Subcutaneous adipose tissue (tissue), 4 donors: Measurements from ENCODE around the gene CAMTA1. TPM values are rescaled to one million over a fixed set of nuclear protein-coding genes. Genes with fewer than 3 reads are reported as not detected.

Experiments
- total RNA-seq, 4 donors: library from RNA; depleted of rRNA; stranded (reverse); fragments of >200 nt; gene quantifications; one replicate each; pipeline ENCODE4 v1.1.0, GENCODE V29; 2016
- TF ChIP-seq, protein P1 (sequence below): fragments of 450-650 bp; IDR thresholded peaks from one replicate; pipeline ENCODE4 v1.5.1; 2016; ENCODE audit warnings: low read depth, mild to moderate bottlenecking, control low read depth, antibody characterized with exemption, moderate library complexity

CAMTA1 gene
- total RNA-seq, 4 donors from 2014 or later: 58.6 to 82.5 (median 78.0) TPM

DNA sequence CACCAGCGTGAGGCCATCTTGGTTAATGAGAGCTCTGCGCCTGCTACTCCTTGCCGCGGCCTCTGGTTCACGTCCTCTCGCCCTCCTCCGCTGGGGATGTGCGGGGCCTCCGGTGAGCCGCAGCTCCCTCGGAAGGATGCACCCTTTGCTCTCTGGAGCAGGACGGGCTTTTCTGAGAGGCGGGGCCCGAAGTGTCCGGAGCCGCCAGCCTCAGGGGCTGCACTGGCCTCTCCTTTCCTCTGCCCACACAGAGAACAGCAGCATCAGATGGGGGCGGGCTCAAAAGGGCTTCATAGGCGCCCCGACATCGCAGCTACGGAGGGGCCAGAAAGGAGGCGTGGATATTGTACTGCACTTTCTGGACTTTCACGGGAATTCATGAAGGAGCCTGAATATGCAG, 284.7 kb downstream of the CAMTA1 start:
- TF ChIP-seq, protein P1, sequence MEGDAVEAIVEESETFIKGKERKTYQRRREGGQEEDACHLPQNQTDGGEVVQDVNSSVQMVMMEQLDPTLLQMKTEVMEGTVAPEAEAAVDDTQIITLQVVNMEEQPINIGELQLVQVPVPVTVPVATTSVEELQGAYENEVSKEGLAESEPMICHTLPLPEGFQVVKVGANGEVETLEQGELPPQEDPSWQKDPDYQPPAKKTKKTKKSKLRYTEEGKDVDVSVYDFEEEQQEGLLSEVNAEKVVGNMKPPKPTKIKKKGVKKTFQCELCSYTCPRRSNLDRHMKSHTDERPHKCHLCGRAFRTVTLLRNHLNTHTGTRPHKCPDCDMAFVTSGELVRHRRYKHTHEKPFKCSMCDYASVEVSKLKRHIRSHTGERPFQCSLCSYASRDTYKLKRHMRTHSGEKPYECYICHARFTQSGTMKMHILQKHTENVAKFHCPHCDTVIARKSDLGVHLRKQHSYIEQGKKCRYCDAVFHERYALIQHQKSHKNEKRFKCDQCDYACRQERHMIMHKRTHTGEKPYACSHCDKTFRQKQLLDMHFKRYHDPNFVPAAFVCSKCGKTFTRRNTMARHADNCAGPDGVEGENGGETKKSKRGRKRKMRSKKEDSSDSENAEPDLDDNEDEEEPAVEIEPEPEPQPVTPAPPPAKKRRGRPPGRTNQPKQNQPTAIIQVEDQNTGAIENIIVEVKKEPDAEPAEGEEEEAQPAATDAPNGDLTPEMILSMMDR: no peak

DNA sequence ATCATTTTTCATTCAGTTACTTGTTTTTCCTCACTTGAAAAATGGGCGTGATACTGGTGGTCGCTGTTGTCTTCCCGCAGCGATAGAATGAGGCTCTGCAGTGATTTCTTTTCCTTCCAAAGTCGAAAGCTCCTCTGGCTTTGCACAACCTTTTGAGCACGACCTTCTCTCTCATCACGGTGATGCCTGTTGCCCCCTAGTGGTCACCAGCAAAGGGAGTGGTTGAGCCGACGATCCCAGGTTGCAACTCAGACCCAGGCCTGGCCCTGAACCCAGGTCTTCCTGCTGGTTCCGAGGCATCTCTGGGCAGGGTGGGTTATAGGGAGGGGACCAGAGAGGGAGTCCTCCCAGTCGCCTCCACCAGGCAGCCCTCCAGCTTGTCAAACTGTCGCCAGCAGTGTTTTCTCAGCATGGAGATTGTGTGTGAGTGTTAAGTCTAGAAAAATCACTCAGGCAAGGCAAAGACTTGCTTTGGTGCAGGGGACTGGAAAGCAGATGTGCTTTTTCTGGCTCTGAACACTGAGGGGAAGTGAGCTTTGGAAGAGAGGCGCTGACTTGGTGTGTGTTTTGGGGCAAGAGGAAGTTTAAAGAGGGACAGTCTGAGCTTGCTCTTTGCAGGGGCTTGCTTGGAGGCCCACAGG, 285.3 kb downstream of the CAMTA1 start:
- TF ChIP-seq, protein P1: no peak

DNA sequence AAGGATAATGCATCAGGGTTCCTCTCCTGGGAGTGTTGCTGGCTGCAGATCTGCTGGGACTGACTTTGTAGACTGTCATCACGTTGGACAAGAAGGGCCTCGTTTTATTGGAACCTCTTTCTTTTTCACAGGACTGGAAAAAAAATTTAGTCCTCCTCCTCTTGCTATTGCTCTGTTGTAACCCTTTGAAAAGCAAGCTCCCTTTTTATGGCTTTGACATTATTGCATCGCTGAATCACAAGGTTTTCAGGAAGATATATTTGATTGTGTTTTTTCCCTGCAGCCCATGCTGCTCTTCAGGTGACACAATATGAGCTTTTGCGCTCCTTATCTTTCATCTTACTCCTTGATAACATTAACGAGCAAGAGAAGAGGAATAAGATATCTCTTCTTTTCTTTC, 290.9 kb downstream of the CAMTA1 start:
- TF ChIP-seq, protein P1: no peak

DNA sequence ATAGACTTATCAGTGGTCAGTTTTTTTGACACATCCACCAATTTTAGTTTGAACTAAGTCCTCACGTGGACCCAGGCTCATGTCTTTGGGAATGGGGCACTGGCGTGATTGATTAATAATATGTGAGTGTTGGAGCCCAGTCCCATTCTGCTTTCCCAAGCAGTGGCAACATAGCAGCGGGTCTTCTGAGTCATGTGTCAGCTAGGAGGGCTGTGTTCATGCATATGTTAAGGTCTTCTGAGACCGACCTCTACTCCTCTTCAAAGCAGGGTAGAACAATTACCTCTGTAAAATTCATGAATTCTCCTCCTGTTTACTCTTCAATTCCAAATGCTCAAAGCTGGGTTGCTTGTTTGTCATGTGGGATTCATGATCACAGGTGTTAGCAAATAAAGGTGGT, 291.3 kb downstream of the CAMTA1 start:
- TF ChIP-seq, protein P1: no peak

DNA sequence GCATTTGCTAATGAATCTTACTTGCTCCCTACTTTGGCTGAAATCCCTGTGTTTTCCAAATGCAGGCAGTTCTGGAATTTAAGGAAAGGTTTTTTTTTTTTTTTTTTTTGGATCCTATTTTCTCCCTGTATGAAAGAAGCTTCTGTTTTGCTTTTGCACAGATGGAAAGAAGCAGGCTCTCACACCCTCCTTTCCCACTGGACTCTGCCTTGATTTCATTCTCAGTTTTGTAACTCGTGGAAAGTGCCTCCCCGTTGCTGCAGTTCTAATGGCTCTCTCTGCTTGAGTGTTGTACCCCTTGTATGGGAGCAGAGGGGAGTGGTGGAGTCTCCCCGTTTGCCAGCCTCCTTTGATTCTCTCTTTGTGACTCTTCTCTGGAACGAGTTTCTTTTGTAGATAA, 291.9 kb downstream of the CAMTA1 start:
- TF ChIP-seq, protein P1: no peak

DNA sequence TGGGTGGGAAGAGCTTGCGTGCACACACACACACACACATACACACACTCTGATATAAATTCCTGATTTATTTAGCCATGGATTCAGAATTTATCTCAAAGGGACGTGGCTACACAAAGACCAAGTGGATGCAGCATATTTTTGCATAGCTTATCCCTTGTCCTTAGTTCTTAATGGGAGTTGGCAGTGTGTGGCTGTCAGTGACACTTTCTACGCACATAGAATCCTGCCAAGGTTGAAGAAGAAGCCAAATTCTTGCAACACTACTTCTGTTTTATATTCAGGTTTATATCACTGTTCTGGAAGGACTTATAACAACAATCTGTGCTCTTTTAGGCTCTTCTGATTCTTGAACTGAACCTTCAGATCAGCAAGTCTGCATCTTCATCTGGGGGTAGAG, 292.7 kb downstream of the CAMTA1 start:
- TF ChIP-seq, protein P1: no peak

DNA sequence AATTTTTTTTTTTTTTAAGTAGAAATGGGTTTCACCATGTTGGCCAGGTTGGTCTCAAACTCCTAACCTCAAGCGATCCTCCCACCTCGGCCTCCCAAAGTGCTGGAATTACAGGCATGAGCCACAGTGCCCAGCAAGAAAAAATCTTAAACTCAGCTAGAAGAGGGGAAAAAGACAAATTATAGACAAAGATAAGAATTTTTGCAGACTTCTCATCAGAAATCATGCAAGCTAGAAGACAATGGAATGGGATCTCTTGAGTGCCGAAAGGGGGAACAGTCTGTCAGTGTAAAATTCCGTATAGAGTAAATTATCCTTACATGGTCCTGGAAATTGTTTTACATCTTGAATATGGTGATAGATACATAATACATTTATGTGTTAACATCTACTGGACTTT, 294.4 kb downstream of the CAMTA1 start:
- TF ChIP-seq, protein P1: no peak
